ENCODE data around the gene CREB3L1.

Gene CREB3L1

DNA sequence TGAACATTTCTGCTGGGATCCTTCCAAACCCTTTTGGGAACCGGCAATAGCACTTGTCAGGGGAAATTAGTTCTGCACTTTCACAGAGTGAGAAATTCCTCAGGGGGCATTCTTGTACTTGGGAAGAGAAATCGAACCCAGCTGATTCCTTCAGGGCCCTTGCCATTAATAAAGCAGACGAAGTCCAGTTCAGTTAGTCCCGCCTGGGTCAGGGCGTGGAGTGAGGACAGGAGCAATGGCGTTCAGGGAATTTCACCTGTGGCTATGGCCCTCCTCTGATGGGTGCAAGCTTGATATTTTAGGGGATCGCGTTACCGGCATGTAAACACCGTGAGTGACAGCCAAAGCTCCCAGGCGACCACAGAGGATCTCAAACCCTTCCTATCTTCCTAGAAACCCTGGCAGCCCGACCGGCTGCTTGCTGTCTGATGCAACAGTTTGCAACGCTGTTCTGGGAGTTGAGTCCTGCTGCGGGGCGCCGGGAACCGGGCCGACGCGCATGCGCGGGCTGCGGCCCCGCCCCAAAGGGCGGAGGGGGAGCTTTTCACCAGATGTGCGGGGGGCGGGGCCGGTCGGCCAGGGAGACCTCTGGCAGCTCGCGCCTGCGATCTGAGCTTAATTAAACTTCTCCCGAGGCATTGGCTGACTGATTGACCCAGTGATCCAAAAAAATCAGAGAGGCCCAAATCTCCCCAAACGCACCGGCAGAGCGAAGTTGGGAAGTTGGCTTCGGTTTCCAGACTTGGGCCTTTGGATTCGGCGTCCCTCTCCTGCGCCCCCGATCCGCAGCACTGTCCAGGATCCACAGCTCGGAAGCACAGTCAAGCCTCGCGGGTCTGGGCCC, 34.3 kb upstream of the CREB3L1 start:
- no peak for TF ChIP-seq CTCF (conservative IDR thresholded peaks at IDR 0.05; ENCODE audit: low read depth, low read length)
- H3K4me3 ChIP-seq (ENCODE audit: low read length): peak overlapping the region; percentile 67
- DNase-seq (ENCODE audit: low read depth): peak; percentile 50

DNA sequence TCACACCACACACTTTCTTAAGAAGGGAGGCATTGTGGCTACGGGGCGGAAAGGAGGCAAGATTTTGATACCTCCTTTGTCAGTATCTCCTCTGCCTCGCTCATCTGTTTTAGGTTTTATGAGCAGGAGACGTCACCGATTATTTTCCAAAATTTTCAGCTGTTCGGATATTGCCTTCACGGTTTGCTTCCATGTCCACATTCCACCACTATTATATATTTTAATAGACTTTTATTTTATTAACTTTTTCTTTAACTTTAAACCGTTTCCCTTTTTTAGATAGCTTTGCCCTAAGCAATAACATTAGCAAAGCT, 33.7 kb upstream of the CREB3L1 start:
- DNase-seq (ENCODE audit: low read depth): no peak
- TF ChIP-seq CTCF (conservative IDR thresholded peaks at IDR 0.05; ENCODE audit: low read depth, low read length): no peak
- peak overlapping the region; percentile 67 for H3K4me3 ChIP-seq (ENCODE audit: low read length)

DNA sequence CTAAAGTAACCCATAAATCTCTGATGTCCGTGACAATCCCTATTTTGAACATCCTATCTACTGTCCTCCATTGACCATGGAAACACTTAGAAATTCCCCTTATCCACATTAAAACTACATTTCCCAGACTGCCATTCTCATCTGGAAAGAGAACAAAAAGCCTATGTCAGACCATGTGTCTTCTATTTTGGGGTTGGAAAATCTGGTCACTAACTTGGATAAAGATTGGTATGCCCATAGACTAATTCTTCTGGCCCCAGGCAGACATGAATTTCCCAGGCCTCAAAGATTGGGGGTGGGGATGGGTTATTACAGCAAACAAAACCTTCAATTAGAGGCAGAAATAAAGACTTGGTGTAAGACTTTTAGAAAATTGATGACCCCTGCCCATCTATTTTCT, 30.9 kb upstream of the CREB3L1 start:
- no peak for TF ChIP-seq CTCF (conservative IDR thresholded peaks at IDR 0.05; ENCODE audit: low read depth, low read length)
- DNase-seq (ENCODE audit: low read depth): no peak
- no peak overlapping the region for H3K4me3 ChIP-seq (ENCODE audit: low read length)

DNA sequence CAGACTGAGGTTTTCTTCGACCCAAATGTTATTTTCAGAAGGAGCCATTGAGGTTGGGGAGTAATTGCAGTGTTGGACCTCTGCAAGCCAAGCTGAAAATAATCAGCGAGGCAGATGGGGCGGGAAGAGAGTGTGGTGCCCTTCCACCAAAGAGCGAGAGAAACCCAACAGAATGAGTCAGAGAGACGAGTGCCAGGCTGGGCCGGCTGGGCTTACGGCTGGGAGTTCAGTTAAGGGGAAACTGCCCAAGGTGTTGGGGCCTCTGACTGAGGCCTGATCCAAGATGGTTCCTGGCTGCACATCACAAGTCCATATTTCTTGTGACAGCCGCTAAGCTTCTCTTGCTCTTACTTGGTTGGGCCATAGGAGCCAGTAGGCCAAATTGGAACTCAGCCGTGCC, 30.4 kb upstream of the CREB3L1 start:
- H3K4me3 ChIP-seq (ENCODE audit: low read length): no peak overlapping the region
- TF ChIP-seq CTCF (conservative IDR thresholded peaks at IDR 0.05; ENCODE audit: low read depth, low read length): no peak
- DNase-seq (ENCODE audit: low read depth): no peak

DNA sequence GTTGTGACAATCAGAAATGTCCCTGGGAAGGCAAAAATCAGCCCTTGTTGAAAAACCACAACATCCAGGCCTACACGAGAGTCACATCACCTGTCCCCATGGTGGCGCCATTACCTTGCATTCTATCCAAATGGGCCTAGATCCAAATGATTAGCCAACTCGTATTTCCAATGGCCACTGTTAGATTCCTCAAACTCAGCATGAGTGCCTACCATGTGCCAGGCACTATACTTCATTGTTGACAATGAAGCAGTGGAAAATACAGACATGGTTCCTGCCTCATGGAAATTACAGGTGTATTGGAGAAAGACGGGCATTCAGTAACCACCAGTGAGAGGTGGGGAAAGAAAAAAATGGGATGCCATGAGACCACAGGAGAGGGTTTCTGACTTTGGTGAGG, 29.8 kb upstream of the CREB3L1 start:
- DNase-seq (ENCODE audit: low read depth): no peak
- H3K4me3 ChIP-seq (ENCODE audit: low read length): no peak overlapping the region
- TF ChIP-seq CTCF (conservative IDR thresholded peaks at IDR 0.05; ENCODE audit: low read depth, low read length): peak; percentile 56

GRCh38 chr11:46248289-46249102, 29.0 kb upstream of the CREB3L1 start:
- no peak overlapping the region for H3K4me3 ChIP-seq (ENCODE audit: low read length)
- no peak for TF ChIP-seq CTCF (conservative IDR thresholded peaks at IDR 0.05; ENCODE audit: low read depth, low read length)
- DNase-seq (ENCODE audit: low read depth): no peak

Measured in retinal pigment epithelial cell (primary cell).